Mesangial cell (primary cell): Measurements from ENCODE around the gene IMPACT. TPM values are rescaled to one million over a fixed set of nuclear protein-coding genes. Genes with fewer than 3 reads are reported as not detected.

Source experiments
- total RNA-seq: library from RNA; depleted of rRNA; stranded (reverse); fragments of >200 nt; gene quantifications from 2 replicates; pipeline ENCODE4 v1.2.3, GENCODE V29; 2015

Gene IMPACT
- 12.5 and 19.5 TPM in 2 replicates for total RNA-seq

GRCh38 chr18:24426398-24427294 lies at the start of gene IMPACT:
Gene IMPACT (plus strand): TSS chr18:24426670. CDS start chr18:24426757, 87 bp downstream.

GRCh38 chr18:24397694-24398368 lies 28.6 kb upstream of the IMPACT start, which contains the start of gene OSBPL1A:
Gene OSBPL1A (minus strand): TSS chr18:24397824. CDS start chr18:24377533, 20,291 bp downstream.

GRCh38 chr18:24460388-24460787 lies 33.9 kb downstream of the IMPACT start, which contains the start of gene HRH4:
Gene HRH4 (plus strand): TSS chr18:24460637. CDS start chr18:24460729, 92 bp downstream.

Other genes with a start within 250 kb of the IMPACT start
- 13.9 and 19.6 TPM in 2 replicates for gene OSBPL1A, start 28.8 kb upstream of the IMPACT start, total RNA-seq
- not detected in 2 replicates for gene HRH4, start 34.0 kb downstream of the IMPACT start, total RNA-seq